GM21576 (cell line): ENCODE data around the gene TFAP2B.

Source experiments
- ATAC-seq: cut with Tn5 transposase; IDR thresholded peaks from one replicate; pipeline ENCODE4 v1.9.1; 2021; ENCODE audit warnings: mild to moderate bottlenecking, moderate library complexity; ENCODE audit not compliant: unreplicated experiment

TFAP2B gene

DNA sequence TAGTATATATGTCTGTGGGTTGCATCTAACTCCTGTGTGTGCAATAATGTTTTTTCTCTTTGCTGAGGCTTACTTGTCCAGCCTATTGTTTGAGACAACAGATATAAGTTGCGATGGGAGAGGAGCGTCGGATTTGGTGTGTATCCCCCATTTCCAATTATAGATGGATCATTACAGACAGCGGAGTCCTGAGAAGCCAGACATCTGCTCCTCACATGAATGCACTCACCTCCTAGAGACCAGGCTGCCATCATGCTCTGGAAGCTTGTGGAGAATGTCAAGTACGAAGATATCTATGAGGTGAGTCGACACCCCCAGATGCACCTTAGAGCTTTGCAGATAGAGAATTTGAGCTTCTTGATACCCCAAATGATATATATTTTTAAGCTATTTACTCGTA is at the start of gene TFAP2B:
TSS of gene TFAP2B (plus strand) at position 199 of the 400 bp plus-strand sequence. CDS start at position 220, 21 bp downstream.
- ATAC-seq: no peak

DNA sequence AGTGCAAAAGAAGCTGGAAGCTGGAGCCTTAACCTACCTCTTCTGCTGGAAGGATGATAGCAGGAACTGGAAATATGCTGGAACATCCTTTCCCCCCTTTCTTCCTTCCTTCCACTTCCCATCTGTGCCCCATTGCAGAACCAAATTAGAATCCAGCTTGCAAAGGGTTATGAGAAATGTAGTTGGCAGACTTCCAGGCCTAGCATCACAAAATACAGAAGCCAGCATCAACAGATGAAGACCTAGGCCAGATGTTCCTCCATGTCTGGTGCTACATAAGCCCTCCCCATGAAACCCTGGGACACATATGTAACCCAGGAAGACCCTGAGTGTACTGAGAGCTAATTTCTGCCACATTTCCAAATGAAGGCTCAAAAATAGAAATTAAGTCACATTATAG is 40.0 kb upstream of the TFAP2B start:
- no peak for ATAC-seq

DNA sequence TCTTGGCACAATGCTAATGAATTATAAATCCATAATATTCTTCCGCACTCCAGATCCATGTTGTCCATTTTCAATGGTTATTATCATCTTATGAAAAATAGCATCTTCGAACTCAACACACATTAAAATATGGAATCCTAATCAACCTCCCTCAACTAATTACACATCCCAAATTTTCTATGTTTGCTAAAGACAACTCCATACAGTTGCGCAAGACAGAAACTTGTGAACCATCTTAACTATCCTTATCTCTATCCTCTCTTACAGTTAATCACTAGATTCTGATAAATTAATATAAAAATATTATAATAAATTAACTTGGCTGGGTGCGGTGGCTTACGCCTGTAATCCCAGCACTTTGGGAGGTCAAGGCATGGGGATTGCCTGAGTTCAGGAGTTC is 38.3 kb upstream of the TFAP2B start:
- ATAC-seq: no peak

GRCh38 chr6:50785921-50786320 is 32.8 kb upstream of the TFAP2B start:
- ATAC-seq: no peak

DNA sequence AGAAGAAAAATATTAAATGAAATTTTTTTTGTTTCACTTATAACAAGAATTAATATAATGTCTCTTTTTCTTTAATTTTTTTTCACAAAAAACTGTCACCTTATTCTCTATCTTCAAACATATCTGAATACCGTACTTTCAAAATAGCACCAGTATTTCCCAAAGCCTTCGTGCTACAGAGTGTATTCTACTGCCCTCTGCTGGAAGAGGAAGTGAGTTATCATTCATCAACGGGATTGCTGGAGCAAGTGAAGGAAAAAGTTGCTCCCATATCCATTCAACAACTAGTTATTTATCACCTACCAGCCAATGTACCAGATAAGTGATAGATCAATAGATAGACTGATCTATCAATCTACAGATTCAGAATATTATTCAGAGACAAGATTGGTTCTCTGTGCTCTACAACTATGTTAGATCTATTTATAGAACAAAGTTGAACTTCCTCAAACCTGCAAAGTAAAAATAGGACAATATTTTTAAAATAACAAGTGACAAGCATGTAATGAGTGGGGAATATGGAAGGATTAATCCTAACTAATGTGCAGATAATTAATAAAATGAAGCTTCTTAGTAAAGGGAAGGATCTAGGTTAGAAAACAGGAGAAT is 26.7 kb upstream of the TFAP2B start:
- peak; percentile 66 for ATAC-seq

GRCh38 chr6:50792771-50793170 is 25.9 kb upstream of the TFAP2B start:
- ATAC-seq: no peak

GRCh38 chr6:50795574-50795973 is 23.1 kb upstream of the TFAP2B start:
- no peak for ATAC-seq

- ATAC-seq: no peak
Measured at GRCh38 chr6:50804283-50804682, 14.4 kb upstream of the TFAP2B start.

DNA sequence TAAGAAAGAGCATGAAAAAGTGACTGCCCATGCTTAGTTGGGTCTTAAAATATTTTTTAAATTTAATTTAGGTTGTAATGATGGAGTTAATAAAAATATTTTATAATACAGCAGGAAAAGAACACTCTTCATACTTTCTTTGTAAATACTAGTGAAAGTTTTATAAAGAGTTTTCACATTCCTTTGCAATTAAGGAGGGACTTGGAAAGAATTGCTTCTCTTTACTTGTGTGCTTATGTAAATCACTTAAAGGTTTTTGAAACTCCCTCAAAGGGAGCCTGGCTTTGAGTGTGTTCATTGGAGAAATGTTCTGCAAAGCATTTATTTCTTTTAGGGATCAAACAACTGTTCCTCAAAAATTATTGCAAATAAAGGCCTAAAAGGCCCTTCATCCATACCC is 11.6 kb upstream of the TFAP2B start:
- ATAC-seq: no peak

- peak; percentile 33 for ATAC-seq
Measured at GRCh38 chr6:50815436-50816114, 3.1 kb upstream of the TFAP2B start.

DNA sequence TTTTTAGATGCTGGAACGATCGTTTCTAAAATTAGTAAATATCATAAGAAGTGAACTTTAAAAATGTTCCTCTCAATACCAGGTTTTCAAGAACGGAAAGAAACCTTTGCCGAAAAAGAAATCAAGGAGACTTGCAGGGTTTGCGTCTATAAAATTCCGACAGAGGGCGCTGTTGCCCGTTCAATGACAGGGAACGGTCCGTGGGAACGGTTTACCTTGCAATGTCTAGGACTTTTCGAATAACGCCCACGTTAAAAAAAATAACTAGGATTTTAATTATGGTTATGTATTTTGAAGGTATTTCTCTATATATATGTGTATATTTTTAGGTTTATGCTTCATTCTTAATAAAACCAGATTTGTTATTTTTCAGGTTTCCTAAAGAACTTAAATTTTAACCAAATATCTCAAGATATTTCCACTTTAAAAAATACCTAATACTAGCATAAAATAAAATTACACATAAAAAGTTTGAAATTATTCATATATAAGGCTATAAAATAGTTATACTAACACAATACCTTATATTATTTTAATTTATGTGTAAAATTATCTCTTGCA is 2.5 kb upstream of the TFAP2B start:
- ATAC-seq: peak; percentile 74

- no peak for ATAC-seq
Measured at GRCh38 chr6:50816947-50817645, 1.6 kb upstream of the TFAP2B start.

DNA sequence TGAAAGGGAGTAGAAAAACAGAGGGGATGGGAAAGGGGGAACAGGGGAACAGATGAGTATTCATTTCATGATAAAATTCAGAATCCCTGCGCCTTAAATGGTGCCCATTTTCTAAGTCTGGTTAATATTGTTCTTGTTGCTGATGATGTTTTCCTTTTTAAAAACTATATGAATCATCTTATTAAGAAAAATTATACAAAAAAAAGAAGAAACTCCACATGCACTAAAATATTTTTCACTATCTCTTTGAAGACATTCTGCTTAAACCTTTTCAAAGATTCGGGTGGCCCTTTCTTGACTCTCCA is 1.1 kb upstream of the TFAP2B start:
- no peak for ATAC-seq

DNA sequence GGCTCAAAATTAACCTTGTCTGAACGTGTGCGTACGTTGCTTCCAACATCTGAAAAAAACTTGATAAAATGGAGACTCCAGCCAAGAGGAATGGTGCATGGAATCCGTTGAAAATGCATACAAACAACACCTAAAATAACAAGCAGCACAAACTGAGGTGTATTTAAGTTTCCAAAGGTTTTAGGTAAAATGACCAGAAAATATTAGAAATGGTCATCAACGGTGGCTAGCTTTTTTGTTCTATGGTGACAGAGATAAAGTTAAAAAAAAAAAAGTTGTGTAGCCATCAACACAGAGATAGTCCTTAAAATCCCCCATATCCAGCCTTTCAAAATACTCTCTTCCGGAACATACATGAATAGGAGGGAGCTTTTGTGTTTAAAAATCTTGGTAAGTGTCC is 651 bp upstream of the TFAP2B start:
- ATAC-seq: no peak

- ATAC-seq: no peak
Measured at GRCh38 chr6:50819466-50819903, 814 bp downstream of the TFAP2B start.

DNA sequence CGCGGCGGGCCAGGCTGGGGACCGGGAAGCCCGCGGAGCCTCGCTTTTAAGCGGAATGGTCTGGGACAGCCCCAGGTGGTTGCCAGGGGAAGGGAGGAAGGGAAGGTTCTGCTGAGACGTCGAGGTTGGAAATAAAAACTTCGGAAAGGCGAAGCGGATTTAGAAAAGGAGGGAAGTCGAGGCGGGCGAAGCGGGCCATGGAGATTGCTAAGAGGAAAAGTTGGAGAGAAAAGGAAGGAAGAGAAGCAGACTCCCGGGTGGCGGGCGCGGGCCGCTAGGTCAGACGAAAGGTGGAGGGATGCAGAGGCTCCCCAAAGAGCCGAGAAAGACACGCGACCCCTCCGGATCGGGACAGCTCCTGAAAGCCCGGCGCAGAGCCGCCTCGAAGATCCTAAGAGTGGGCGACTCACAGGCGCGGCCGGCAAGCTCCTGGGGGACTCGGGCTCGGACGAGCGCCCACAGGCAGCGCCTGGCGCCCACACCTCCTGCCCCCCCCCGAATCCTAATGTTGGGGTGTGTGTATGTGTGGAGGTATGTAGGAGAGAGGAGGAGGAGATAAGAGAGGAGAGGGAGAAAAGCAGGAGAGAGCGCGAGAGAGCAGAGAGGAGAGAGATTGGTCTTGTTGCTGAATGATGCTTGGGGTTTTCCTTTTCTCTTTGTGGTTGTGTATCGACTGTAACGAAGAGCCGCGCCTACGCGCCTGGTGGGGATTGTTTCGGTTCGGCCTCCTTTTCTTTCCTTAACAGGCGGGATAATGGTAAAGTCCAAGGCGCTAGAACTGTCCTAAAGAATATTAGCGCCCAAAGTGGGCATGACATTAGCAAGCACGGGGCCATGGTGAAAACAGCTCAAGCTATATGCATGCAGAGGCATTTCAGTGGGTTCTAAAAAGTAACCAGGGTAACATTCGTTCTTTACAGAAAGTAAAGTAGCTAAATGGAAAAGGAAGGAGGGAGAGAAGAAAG is 1.5 kb downstream of the TFAP2B start:
- ATAC-seq: no peak

- ATAC-seq: no peak
Measured at GRCh38 chr6:50820869-50821264, 2.2 kb downstream of the TFAP2B start.

- no peak for ATAC-seq
Measured at GRCh38 chr6:50821441-50822077, 2.9 kb downstream of the TFAP2B start.

GRCh38 chr6:50822078-50822476 is 3.4 kb downstream of the TFAP2B start:
- ATAC-seq: no peak
